Measurements from ENCODE around the gene MRPL48.

MRPL48 gene

DNA sequence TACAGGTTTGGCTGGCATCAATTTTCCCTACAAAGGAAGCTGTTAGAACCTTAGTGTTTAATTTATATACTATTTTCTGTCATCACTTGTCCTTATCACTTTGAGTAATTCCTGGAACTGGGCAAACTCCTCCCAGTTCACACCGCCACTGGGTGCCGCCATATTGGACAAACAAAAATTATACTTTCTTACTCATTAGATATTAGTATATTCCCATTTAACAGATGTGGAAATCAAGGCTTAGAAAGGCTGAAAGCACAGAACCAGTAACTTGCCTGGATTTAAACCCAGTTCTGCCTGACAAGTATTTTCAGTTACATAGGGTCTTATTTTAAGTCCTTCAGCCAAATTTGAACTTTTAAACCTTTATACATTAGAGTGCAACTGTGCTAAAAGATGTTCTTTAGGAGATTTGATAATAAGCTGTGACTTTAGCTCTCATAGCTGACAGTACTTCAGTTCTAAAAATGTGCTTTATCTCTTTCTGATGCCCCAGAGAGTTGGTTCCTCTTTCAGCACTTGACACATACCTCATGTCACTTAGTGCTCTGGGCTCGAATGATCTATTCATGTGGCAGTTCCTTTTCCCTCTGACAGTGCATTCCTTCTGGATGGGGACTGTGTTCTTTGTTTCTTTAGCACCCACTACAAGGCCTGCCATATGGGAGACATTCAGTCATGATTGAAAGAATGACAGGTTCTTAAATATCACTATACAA lies 63.5 kb downstream of the MRPL48 start:
- H4K20me1 ChIP-seq (ENCODE audit: low read depth, low read length): no peaks in the 10 kb centered on the region
- H3K9me3 ChIP-seq (ENCODE audit: insufficient read depth, low read length): no peaks in the 10 kb centered on the region
- H3F3A ChIP-seq (ENCODE audit: insufficient read depth): no peaks in the 10 kb centered on the region
- no peaks in the 10 kb centered on the region for H3K79me2 ChIP-seq (ENCODE audit: insufficient read depth, low read length)
- 0 out of 2 replicates have a peak, but pooled peaks cover 8% of the 10 kb centered on the region for H3K36me3 ChIP-seq (ENCODE audit: low read length)
- H3K4me3 ChIP-seq (ENCODE audit: insufficient read depth, low read length, poor library complexity, severe bottlenecking): no peak overlapping the region
- no peak overlapping the region for H2AFZ ChIP-seq (ENCODE audit: low read depth, low read length, severe bottlenecking)
- no peak overlapping the region for H3K9ac ChIP-seq (ENCODE audit: low read length)
- no peaks in the 10 kb centered on the region for H3K27me3 ChIP-seq (ENCODE audit: low read length)
- TF ChIP-seq, protein P1, sequence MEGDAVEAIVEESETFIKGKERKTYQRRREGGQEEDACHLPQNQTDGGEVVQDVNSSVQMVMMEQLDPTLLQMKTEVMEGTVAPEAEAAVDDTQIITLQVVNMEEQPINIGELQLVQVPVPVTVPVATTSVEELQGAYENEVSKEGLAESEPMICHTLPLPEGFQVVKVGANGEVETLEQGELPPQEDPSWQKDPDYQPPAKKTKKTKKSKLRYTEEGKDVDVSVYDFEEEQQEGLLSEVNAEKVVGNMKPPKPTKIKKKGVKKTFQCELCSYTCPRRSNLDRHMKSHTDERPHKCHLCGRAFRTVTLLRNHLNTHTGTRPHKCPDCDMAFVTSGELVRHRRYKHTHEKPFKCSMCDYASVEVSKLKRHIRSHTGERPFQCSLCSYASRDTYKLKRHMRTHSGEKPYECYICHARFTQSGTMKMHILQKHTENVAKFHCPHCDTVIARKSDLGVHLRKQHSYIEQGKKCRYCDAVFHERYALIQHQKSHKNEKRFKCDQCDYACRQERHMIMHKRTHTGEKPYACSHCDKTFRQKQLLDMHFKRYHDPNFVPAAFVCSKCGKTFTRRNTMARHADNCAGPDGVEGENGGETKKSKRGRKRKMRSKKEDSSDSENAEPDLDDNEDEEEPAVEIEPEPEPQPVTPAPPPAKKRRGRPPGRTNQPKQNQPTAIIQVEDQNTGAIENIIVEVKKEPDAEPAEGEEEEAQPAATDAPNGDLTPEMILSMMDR (IDR thresholded peaks at IDR 0.05; ENCODE audit: insufficient read depth, low read length, poor library complexity, severe bottlenecking): no peak
- TF ChIP-seq EZH2phosphoT487 (conservative IDR thresholded peaks at IDR 0.05; ENCODE audit: low read length): no peak
- H3K9me2 ChIP-seq (replicated peaks; ENCODE audit: insufficient read depth, low read length): no peaks in the 10 kb centered on the region
- H3K4me2 ChIP-seq (ENCODE audit: low read depth, low read length, poor library complexity, severe bottlenecking): no peak overlapping the region
- no peak overlapping the region for H3K27ac ChIP-seq (ENCODE audit: low read depth, low read length)

DNA sequence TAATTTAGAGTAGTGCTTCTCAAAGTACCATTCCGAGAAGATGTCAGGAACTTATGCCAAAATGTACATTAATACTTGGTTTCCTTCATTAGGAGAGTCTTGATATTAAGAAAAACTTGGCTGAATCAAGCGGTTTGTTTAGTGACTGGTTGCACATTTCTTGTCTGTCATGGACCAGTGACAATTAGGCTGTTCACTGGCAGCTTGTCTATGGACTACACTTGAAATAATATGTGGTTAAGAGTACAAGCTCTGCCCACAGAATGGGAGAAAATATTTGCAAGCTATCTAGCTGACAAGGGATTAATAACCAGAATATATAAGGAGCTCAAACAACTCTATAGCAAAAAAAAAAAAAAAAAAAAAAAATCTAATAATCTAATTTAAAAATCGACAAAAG lies 64.4 kb downstream of the MRPL48 start:
- 0 out of 2 replicates have a peak, but pooled peaks cover 5% of the 10 kb centered on the region for H3K36me3 ChIP-seq (ENCODE audit: low read length)
- H3K27ac ChIP-seq (ENCODE audit: low read depth, low read length): no peak overlapping the region
- no peaks in the 10 kb centered on the region for H3F3A ChIP-seq (ENCODE audit: insufficient read depth)
- no peak overlapping the region for H2AFZ ChIP-seq (ENCODE audit: low read depth, low read length, severe bottlenecking)
- H3K27me3 ChIP-seq (ENCODE audit: low read length): no peaks in the 10 kb centered on the region
- no peaks in the 10 kb centered on the region for H4K20me1 ChIP-seq (ENCODE audit: low read depth, low read length)
- TF ChIP-seq, protein P1 (IDR thresholded peaks at IDR 0.05; ENCODE audit: insufficient read depth, low read length, poor library complexity, severe bottlenecking): no peak
- no peak for TF ChIP-seq EZH2phosphoT487 (conservative IDR thresholded peaks at IDR 0.05; ENCODE audit: low read length)
- H3K79me2 ChIP-seq (ENCODE audit: insufficient read depth, low read length): no peaks in the 10 kb centered on the region
- H3K9ac ChIP-seq (ENCODE audit: low read length): no peak overlapping the region
- no peak overlapping the region for H3K4me2 ChIP-seq (ENCODE audit: low read depth, low read length, poor library complexity, severe bottlenecking)
- no peaks in the 10 kb centered on the region for H3K9me2 ChIP-seq (replicated peaks; ENCODE audit: insufficient read depth, low read length)
- no peaks in the 10 kb centered on the region for H3K9me3 ChIP-seq (ENCODE audit: insufficient read depth, low read length)
- H3K4me3 ChIP-seq (ENCODE audit: insufficient read depth, low read length, poor library complexity, severe bottlenecking): no peak overlapping the region

DNA sequence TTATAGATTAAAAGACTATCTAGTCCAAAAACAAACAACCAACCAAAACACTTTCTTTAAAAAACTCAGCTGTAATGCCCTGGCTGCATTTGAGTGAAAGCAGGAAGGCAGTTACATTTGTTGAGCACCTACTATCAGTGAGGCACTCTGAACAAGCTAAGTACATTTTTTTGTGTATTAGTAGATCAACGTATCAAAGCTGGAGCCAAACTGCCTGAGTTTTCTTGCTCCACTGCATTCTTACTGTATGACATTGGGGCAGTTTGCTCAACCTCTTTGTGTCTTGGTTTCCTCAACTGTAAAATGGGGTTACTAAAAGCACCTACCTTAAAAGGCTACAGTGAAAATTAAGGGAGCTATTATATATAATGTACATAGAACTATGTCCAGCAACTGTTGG lies 67.0 kb downstream of the MRPL48 start:
- Histone ChIP-seq H3K9me2 (replicated peaks; ENCODE audit: insufficient read depth, low read length) (no peaks in the 10 kb centered on the region), H3F3A (ENCODE audit: insufficient read depth) (no peaks in the 10 kb centered on the region), H3K27me3 (ENCODE audit: low read length) (no peaks in the 10 kb centered on the region), H3K9ac (ENCODE audit: low read length) (no peak overlapping the region), H3K4me2 (ENCODE audit: low read depth, low read length, poor library complexity, severe bottlenecking) (no peak overlapping the region), H3K79me2 (ENCODE audit: insufficient read depth, low read length) (no peaks in the 10 kb centered on the region), H3K27ac (ENCODE audit: low read depth, low read length) (no peak overlapping the region), H3K9me3 (ENCODE audit: insufficient read depth, low read length) (no peaks in the 10 kb centered on the region), H3K4me3 (ENCODE audit: insufficient read depth, low read length, poor library complexity, severe bottlenecking) (no peak overlapping the region), H4K20me1 (ENCODE audit: low read depth, low read length) (no peaks in the 10 kb centered on the region), H2AFZ (ENCODE audit: low read depth, low read length, severe bottlenecking) (no peak overlapping the region), H3K36me3 (ENCODE audit: low read length) (0 out of 2 replicates have a peak, but pooled peaks cover 5% of the 10 kb centered on the region)
- no peak for TF ChIP-seq EZH2phosphoT487 (conservative IDR thresholded peaks at IDR 0.05; ENCODE audit: low read length)
- TF ChIP-seq, protein P1 (IDR thresholded peaks at IDR 0.05; ENCODE audit: insufficient read depth, low read length, poor library complexity, severe bottlenecking): no peak
